Activated CD4-positive, alpha-beta T cell treated with anti-CD3 and anti-CD28 coated beads for 4 hours (primary cell): ENCODE results near the gene LARP4.
"Not testable (repeated sequence)": the region's sequence is repeated elsewhere in the genome, so short reads cannot be mapped to it uniquely, and the experiment has no call there.

Source experiments
- DNase-seq, 2 donors: peaks; one replicate each; pipeline ENCODE4 v3.0.0-alpha.2; 2020

The LARP4 gene

DNA sequence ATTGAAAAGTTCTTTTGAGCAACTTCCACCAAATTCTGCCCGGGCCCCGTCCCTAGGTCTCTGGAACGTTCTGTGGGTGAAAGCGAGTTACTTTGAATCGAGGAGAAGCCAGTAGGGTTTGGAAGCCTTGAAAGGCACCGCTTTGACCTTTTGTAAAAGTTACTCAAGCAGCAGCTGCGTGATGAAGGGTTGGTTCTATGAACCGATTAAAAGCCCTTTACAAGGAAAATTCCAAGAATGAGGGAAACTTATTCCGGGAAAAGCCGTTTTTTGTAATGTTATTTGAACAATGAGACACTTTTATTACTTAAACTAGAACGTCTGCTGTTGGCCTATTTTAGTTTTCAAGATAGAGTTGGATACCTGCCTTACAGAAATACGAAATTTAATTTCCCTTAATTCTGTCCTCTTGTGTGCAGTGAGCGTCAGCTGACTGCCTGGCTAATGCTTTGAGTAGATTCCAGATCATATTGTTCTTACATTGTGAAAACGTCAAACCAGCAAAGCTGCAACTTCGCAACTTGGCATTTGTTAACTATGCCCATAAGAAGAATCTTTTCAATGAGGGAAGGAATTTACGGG lies 906 bp downstream of the LARP4 start:
- DNase-seq = peak; percentile 5 to 40

DNA sequence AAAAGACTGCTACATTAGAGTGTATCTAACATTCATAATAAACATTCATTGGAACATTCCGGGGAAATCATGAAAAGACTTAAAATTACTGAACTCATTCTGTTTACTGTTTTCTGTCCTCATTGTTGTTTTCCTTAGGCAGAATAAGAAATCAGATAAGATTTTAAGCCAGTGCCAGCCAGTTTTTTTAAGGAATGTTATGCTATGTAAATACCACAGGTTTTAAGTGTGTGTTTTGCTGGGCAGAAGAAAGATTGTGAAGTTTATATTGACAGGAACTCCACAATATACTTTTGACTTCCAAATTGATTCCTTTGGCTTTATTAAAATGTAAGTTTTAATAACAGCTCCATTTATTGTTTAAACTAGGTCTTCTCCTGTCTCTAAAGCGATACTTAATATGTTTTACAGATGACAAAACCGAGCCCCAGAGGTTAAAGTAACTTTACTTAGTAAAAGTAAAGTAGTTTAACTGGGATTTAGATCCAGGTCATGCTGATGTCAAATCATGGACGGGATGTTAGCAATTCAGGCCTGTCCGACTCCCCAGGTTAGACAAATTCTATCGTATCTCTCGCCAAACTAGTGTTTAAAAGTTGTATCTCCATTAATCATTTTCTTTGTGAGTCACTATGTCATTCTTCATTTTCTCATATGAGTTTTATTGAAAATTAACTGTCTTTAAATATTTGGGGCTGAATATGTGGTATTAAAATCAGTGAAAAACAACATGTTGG lies 1.7 kb downstream of the LARP4 start:
- no peak for DNase-seq

DNA sequence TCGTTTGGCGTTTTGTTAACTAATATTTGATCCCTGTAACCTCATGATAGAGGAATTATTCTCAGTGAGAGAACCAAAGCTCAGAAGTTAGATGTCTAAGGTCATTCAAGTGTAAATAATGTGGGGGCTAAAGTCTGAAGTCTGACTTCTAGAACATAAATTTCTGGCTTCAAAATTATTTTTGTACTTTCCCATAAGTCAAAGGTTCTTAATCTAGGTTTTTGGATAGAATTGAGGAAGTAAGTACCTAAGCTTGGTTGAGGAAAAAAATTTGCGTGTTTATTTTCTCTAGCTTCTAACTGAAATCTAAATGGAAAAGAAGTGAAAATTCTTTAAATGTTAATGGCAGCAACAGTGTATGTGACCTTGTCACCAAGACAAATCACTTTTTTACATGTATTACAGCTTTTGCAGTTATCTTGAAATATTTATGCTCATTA lies 2.3 kb downstream of the LARP4 start:
- DNase-seq = no peak

DNA sequence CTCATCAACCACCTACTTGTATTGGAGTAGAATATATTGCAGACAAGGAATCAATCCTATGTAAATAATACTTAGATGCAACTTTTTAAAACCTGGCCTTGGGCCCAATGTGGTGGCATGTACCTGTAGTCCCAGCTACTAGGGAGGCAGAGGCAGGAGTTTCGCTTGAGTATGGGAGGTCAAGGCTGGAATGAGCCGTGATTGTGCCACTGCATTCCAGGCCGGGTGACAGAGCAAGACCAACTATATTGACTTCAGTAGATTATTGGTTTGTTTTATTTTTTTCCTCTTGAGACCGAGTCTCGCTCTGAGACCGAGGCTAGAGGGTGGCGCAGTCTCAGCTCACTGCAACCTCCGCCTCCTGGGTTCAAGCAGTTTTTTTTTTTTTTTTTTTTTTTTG lies 3.6 kb downstream of the LARP4 start:
- no peak for DNase-seq

DNA sequence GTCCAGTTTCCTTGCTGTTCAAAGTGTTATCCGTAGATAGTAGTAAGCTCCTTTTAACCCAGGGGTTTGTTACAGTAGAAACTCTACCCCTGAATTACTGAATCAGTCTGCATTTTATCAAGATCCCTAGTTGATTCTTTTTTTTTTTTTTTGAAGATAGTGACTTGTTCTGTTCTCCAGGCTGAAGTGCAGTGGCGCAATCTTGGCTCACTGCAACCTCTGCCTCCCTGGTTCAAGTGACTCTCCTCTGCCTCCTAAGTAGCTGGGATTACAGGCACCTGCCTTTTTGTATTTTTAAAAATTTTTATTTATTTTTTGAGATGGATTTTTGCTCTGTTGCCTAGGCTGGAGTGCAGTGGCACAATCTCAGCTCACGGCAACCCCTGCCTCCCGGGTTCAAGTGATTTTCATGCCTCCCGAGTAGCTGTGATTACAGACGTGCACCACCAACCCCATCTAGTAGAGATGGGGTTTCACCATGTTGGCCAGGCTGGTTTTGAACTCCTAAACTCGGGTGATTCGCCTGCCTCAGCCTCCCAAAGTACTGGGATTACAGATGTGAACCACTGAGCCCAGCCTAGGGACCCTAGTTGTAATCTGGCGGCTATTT lies 10.5 kb downstream of the LARP4 start:
- no peak for DNase-seq

DNA sequence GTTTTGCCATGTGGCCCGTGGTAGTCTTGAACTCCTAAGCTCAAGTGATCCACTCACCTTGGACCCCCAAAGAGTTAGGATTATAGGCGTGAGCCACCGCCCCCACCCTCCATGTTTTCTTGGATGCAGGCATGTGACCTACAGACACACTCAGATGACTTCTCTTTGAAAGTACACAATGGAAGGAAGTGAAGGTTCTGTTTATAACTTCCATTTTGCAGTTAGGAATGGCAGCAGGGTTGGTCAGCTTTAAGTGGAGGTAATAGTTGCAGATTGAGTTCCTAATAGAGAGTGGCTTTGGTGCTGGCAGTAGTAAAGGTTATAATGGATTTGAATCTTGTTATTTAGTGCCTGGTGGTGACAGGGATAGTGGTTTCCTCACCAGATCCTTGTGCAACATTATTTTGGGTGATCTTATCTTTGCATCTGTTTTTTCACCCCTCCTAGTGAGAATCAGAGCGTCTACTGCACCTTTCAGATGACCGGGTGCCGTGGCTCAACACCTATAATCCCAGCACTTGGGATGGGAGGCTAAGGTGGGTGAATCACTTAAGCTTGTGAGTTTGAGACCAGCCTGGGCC lies 15.3 kb downstream of the LARP4 start:
- DNase-seq = no peak

DNA sequence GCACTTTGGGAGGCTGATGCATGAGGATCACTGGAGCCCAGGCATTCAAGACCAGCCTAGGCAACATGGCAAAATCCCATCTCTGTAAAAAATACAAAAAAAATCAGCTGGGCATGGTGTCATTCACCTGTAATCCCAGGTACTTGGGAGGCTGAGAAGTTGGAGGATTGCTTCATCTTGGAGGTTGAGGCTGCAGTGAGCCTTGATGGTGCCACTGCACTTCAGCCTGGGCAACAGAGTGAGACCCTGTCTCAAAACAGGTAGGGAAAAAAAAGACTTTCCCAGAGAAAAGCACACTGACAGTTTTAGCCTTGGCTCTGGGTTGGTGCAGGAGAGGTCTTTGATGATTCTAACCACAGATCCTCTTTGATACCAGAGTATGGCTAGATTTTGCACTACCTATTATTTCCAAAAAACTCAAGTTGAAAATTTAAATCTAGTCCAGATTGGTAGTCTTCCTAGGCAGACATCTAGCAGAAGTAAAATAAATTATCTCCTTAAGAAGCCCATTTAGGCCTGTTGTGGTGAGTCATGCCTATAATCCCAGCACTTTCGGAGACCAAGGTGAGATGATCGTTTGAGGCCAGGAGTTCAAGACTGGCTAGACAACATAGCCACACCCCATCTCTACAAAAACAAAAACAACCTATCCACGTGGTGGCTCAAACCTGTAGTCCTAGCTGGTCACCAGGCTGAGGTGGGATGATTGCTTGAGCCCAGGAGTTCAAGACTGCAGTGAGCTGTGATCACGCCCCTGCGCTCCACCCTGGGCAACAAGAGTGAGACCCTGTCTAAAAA lies 18.6 kb downstream of the LARP4 start:
- DNase-seq = no peak

DNA sequence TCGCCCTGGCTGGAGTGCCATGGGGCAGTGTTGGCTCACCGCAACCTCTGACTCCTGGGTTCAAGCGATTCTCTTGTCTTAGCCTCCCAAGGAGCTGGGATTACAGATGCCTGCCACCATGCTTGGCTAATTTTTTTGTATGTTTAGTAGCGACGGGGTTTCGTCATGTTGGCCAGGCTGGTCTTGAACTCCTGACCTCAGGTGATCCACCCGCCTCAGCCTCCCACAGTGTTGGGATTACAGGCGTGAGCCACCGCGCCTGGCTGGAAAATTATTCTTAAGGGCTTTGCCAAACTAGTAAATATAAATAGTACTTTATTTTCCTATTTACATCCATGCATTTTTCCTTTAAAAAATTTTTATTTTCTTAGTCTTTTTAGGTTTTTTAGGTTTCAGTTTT lies 22.2 kb downstream of the LARP4 start:
- not testable (repeated sequence) for DNase-seq

DNA sequence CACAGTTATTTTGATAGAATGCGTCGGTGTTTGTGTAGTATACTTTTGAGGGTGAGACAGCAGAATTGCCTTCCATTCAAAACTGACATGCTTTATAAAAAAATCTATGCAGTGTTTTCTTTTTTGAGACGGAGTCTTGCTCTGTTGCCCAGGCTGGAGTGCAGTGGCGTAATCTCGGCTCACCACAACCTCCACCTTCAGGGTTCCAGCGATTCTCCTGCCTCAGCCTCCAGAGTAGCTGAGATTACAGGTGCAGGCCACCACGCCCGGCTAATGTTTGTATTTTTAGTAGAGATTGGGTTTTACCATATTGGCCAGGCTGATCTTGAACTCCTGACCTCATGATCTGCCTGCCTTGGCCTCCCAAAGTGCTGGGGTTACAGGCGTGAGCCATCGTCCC lies 22.7 kb downstream of the LARP4 start:
- not testable (repeated sequence) for DNase-seq

DNA sequence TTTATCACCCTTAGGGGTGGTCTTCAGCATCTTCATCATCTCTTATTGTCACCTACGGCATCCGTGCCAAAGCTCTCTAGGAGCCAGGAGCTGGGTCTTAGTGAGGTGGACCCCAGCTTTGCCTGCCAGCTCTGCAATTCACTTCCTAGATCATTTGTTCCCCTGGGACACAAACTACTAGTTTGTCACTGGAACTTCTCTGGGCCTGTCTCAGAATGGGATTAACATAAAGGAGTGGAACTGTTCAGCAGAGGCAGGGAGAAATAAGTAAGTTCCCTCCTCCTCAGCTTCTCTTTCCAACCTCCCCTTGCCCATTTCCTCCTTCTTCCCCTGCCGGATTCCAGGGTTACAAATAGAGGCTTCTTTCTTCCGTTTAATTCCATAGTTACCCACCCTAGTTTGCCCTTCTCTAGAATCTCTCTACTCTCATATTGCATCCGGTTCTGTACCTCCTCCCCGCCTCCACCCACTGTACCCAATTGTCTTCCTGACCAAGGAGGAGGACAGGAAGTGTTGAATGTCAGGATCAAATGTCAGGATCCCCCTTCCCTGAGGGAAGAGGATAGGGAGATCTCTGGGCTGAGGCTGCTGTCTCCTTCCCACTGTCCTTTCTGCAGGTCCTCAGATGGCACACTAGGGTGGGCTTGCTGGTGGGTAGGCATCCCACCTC lies 25.0 kb downstream of the LARP4 start:
- no peak for DNase-seq

DNA sequence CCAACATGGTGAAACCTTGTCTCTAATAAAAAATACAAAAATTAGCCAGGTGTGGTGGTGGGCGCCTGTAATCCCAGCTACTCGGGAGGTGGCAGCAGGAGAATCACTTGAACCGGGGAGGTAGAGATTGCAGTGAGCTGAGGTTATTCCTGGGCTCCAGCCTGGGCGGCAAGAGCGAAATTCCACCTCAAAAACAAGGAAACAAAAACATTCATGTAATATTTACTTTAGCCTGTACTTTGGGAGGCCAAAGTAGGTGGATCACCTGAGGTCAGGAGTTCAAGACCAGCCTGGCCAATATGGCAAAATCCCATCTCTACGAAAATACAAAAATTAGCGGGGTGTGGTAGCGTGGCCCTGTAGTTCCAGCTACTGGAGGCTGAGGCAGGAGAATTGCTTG lies 31.0 kb downstream of the LARP4 start:
- DNase-seq = not testable (repeated sequence)

DNA sequence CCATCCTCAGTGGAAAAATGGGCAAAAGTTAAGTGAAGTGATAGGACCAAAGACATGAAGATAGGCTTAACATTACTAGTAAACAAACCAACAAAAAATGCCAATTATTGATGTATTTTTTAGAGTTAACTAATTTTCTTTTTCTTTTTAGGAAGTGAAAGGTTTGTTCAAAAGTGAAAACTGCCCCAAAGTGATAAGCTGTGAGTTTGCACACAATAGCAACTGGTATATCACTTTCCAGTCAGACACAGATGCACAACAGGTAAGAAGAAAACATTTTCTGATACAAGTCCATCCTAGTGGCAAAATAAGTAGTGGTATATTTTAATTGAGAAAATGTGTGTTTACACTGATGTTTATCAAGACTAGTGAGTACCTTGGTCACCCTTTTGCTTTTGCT lies 39.6 kb downstream of the LARP4 start:
- DNase-seq = no peak

DNA sequence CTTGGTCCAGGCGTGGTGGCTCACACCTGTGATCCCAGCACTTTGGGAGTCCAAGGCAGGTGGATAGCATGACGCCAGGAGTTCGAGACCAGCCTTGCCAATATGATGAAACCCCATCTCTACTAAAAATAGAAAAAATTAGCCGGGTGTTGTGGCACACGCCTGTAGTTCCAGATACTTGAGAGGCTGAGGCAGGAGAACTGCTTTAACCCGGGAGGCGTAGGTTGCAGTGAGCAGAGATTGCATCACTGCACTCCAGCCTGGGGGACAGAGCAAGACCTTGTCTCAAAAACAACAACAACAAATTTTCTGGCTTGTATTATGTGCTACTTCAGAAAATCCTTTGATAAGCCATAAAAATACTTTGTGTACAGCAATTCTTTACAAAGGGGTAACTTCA lies 41.1 kb downstream of the LARP4 start:
- DNase-seq = no peak

DNA sequence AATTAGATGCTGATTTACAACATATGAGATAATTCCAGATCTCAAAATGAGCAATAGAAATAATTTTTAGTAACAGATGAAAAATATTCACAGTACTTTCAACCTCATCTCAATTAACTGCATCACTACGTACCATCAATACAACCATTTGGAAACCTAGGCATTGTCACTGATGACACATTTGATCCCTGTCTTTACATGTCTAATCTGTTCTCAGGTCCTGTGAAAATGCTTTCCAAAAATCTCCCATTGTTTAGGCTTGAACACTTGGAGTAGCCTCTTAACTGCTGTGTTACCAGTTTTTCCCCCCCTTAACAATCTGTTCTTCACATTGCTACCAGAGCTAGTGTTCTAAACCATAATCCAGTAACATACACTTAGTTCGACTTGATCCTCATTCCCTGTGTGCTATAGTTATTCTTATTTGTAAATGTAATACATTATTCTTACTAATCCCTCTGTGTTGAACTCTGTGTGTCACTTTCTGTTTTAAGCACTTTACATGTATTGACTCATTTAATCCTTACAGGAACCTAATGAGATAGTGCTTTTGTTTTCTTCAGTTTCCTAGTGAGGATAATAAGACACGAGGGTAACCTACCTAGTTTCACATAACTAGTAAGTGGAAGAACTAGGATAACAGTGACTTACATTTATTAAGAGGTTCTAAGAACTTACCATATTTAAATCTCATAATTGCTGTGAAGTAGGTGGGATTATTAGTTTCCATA lies 41.7 kb downstream of the LARP4 start:
- DNase-seq = no peak

DNA sequence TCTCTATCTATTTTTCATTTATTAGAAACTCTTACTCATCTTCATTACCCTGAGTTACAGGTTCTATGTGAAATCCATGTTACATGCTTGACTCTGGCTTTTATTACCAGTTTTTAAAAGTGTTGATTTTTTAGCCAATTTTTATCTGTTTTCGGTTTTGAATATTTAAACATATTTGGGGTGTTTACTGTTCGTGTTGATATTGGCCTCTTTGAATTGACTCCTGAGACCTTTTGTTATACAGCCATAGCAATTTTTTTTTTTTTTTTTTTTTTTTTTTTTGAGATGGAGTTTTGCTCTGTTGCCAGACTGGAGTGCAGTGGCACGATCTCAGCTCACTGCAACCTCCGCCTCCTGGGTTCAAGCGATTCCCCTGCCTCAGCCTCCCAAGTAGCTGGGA lies 49.0 kb downstream of the LARP4 start:
- not testable (repeated sequence) for DNase-seq

DNA sequence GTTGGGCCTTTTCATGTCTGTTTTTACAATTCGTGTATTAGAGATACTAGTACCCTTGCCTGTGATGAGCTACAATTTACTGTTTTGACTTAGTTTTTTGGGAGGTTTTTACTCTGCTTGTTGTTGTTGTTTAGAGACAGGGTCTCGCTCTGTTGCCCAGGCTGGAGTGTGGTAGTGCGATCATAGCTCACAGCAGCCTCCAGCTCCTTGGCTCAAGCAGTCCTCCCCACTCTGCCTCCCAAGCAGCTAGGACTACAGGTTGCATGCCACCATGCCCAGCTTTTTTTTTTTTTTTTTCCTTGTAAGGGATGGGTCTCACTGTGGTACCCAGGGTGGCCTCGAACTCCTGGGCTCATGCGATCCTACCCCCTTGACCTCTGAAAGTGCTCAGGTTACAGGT lies 52.1 kb downstream of the LARP4 start:
- DNase-seq = no peak

DNA sequence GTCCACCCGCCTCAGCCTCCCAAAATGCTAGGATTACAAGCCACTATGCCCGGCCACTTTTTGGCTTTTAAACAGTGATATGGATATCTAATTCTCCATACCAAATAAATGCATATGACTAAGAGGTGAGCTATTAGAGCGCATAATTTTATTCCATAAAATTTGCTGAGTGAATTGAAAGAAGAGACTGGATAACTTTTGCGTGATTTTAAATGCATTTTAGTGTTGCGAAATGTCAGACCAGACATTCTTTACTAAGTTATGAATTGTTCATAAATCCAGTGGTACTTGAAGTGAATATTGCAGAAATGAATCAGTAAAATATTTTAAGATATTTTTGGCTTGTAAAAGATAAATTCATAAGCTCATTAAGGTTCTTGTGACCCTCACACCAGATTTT lies 53.2 kb downstream of the LARP4 start:
- DNase-seq = no peak

DNA sequence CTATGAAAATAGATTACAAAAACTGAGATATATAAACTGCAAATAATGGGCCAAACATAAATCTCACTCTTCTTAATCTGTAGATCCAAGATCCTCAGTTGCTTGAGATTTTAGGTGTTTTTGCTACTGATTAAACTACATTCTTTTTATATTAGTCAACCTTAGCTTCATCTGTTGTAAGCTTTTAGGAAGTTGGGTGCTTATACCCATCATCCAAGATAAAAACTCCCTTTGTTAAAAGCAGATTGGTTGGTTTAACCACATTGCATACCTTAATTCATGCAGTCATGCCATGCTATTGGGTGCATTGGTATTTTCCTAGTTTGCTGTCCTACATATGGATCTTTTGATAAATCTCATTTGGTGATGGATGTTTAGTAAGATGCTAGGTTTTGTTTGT lies 57.9 kb downstream of the LARP4 start:
- no peak for DNase-seq

DNA sequence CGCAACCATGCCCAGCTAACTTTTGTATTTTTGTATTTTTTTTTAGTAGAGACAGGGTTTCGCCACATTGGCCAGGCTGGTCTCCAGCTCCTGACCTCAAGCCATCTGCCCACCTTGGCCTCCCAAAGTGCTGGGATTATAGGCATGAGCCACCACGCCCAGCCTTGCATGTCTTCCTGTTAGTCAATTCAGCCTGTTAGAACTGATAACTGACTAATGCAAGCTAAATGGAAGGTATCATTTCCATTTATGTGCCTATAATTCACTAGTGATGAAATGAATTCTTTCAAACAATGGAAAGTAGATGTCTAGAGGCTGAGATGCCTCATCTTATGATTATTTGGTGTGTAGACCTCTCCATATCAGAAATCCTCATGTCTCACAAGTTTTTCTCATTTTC lies 66.8 kb downstream of the LARP4 start:
- no peak for DNase-seq

DNA sequence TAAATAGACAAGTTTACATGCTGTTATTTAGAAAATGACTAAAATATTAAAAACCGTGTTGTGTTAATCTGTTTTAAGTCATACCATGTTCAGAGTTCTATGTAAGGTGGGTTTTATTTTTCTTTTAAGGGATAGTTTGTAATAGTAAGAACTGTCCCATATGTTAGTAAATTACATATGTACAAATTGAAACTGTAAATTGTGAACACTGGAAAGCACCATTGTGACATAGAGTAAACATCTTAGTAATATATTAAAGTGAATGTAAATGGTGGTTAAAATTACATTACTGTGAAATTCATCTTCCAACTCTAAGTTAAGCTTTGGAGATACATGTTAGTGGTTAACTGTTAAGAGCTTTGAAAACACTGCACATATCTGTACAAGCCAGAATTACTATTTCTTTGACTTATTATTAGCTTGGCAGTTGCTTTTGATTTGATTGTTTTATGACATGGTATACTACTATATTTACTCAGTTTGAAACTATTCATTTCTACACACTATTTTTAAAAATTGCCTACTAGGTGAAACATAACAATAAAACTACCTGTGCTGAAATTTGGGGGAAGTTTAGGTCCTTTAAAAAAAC lies 76.7 kb downstream of the LARP4 start:
- no peak for DNase-seq

DNA sequence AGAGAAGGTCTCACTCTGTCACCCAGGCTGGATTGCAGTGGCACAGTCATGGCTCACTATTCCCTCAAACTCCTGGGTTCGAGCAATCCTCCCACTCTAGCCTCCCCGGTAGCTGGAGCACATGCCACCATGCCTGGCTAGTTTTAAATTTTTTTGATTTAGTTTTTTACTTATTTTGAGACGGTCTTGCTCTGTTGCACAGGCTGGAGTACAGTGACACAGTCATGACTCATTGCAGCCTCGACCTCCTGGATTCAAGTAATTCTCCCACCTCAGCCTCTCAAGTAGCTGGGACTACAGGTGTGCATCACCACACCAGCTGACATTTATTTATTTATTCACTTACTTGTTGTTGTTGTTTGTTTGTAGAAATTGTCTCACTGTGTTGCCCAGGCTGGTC lies 81.9 kb downstream of the LARP4 start:
- no peak for DNase-seq

DNA sequence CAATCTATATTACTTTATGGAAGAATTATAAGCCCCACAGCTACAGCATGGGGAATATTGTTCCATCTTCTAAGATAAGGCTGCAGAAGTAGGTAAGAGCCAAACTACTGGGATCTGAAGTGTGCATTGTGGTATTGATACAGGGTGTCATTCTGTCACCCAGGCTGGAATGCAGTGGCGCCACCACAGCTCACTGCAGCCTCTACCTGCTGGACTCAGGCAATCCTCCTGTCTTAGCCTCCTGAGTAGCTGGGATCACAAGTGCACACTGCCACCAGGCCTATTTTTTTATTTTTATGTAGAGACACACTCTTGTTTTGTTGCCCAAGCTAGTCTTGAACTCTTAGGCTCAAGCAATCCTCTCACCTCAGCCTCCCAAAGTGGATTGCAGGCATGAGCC lies 82.8 kb downstream of the LARP4 start:
- DNase-seq = no peak
